ENCODE data around the gene SMCO3.

Gene SMCO3

DNA sequence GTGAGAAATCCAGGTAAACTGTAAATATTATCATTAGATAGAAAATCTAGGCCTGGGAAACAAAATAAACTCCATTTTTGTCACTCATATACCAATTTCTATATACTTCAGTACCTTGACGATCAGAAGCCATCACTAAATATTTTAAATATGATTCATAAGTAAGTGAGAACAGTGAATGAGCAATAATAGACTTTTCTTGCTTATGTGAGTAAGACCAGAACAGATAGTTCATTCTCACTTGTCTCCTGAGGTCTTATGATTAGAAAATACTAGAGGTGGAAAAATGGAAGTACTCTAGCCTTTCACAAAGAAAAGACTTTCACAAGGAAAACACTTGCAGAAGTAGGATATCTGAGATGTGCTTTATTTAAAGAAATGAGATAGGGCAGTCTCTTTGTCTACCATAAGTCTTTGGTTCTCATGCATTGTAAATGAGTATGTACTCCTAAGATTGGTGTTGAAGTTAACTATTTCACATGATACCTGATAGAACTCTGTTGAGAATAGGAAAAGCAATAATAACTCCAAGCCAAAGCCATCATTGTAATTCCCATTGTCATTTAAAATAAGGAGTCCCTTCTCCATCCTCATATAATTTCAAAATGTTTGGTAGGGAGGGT lies 10.1 kb upstream of the SMCO3 start:
- TF ChIP-seq ISL1 (CRISPR knock-in tag; IDR thresholded peaks at IDR 0.05) = no peak
- ATAC-seq = no peak

GRCh38 chr12:14811486-14811885 lies 2.5 kb downstream of the SMCO3 start:
- TF ChIP-seq ZNF70 (CRISPR knock-in tag; IDR thresholded peaks at IDR 0.05) (no peak), PATZ1 (CRISPR knock-in tag; IDR thresholded peaks at IDR 0.05; ENCODE audit: borderline replicate concordance) (no peak), TCF4 (CRISPR knock-in tag; IDR thresholded peaks at IDR 0.05; ENCODE audit: borderline replicate concordance) (no peak), POU6F1 (CRISPR knock-in tag; IDR thresholded peaks at IDR 0.05; ENCODE audit: borderline replicate concordance, low read depth) (no peak)
- TF ChIP-seq, protein P1, sequence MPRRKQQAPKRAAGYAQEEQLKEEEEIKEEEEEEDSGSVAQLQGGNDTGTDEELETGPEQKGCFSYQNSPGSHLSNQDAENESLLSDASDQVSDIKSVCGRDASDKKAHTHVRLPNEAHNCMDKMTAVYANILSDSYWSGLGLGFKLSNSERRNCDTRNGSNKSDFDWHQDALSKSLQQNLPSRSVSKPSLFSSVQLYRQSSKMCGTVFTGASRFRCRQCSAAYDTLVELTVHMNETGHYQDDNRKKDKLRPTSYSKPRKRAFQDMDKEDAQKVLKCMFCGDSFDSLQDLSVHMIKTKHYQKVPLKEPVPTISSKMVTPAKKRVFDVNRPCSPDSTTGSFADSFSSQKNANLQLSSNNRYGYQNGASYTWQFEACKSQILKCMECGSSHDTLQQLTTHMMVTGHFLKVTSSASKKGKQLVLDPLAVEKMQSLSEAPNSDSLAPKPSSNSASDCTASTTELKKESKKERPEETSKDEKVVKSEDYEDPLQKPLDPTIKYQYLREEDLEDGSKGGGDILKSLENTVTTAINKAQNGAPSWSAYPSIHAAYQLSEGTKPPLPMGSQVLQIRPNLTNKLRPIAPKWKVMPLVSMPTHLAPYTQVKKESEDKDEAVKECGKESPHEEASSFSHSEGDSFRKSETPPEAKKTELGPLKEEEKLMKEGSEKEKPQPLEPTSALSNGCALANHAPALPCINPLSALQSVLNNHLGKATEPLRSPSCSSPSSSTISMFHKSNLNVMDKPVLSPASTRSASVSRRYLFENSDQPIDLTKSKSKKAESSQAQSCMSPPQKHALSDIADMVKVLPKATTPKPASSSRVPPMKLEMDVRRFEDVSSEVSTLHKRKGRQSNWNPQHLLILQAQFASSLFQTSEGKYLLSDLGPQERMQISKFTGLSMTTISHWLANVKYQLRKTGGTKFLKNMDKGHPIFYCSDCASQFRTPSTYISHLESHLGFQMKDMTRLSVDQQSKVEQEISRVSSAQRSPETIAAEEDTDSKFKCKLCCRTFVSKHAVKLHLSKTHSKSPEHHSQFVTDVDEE (CRISPR knock-in tag; IDR thresholded peaks at IDR 0.05) = no peak
- ATAC-seq = no peak

DNA sequence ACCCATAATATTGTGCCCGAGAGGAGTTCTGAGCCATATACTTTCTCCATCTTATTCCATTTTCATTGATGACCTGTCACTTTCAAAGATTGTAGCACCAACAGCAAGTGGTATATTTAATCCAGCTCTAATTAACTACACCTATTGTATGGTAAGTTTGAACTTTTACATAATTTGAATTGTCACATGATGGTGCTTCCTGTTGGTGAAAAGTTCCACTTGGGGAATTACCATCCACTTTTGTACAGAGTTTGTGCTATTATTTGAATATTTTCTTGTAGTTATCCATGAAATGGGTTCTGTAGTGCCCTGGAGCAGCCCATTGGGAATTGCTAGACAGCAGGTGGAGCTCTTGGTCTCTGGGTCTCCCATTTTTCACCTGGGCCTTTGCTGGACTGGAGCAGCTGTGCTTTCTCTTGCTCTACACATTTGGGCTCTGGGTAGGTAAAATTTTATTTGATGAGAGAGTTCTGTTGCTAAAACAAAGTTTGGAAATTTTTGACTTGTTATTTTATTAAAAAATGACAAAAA lies 3.0 kb downstream of the SMCO3 start:
- TF ChIP-seq POU6F1 (CRISPR knock-in tag; IDR thresholded peaks at IDR 0.05; ENCODE audit: borderline replicate concordance, low read depth) = no peak
- no peak for TF ChIP-seq RARB (CRISPR knock-in tag; IDR thresholded peaks at IDR 0.05)
- ATAC-seq = peak; percentile 90

DNA sequence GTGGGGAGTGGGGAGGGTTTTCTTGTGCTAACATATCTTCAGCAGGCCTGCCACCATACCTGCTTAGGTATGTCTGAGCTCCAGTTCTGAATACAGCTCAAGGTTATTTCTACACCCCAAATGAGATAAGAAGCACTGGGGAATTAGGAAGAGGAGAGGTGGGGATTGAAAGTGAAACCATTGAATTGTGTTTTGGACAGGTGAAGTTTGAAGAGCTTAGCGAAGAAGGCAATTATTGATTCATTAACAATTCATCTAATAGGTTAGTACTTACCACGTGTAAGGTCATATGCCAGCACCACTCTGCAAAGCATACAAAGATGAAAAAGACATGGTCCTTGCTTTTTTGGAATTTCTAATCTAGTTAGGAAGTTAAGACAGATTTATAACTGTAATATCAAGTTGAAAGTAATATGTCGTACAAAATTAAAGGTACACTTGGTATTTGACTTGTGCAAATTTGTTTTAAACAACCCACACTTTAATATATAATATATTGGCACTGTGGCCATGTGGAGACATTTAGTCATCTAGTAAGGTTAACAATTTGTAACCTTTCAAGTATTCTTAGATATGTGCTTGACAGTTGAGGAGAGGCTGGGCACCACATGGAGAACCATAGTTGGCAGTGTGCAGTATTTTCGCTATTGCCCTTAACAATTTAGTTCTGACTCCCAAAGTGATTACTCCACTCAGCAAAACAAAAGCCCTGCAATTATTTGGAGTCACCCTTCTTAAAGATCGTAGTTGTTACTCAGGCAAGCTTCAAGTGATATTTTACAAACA lies 3.6 kb downstream of the SMCO3 start:
- TF ChIP-seq CSDC2 (CRISPR knock-in tag; IDR thresholded peaks at IDR 0.05) (no peak), ZFP30 (CRISPR knock-in tag; IDR thresholded peaks at IDR 0.05) (no peak), SNAI2 (CRISPR knock-in tag; IDR thresholded peaks at IDR 0.05) (no peak), ZFP3 (CRISPR knock-in tag; IDR thresholded peaks at IDR 0.05) (no peak), PPARA (CRISPR knock-in tag; IDR thresholded peaks at IDR 0.05; ENCODE audit: borderline replicate concordance) (no peak), ZC3H10 (CRISPR knock-in tag; IDR thresholded peaks at IDR 0.05) (no peak), ZNF70 (CRISPR knock-in tag; IDR thresholded peaks at IDR 0.05) (no peak), ZNF565 (CRISPR knock-in tag; conservative IDR thresholded peaks at IDR 0.05; ENCODE audit: low read depth) (no peak), OSR1 (CRISPR knock-in tag; IDR thresholded peaks at IDR 0.05) (no peak), ARNTL (CRISPR knock-in tag; IDR thresholded peaks at IDR 0.05; ENCODE audit: borderline replicate concordance, low read depth) (no peak), POU6F1 (CRISPR knock-in tag; IDR thresholded peaks at IDR 0.05; ENCODE audit: borderline replicate concordance, low read depth) (no peak), TOX (CRISPR knock-in tag; IDR thresholded peaks at IDR 0.05; ENCODE audit: borderline replicate concordance) (no peak), RARB (CRISPR knock-in tag; IDR thresholded peaks at IDR 0.05) (no peak), GLIS3 (CRISPR knock-in tag; IDR thresholded peaks at IDR 0.05) (no peak), ZNF8 (CRISPR knock-in tag; IDR thresholded peaks at IDR 0.05) (no peak)
- TF ChIP-seq, protein P1 (CRISPR knock-in tag; IDR thresholded peaks at IDR 0.05) = no peak

More for the DNA sequence above, 3.6 kb downstream of the SMCO3 start:
- no peak for ATAC-seq
